ENCODE results near the gene SND1. TPM values are rescaled to one million over a fixed set of nuclear protein-coding genes. Genes with fewer than 3 reads are reported as not detected.

Gene SND1
- total RNA-seq, 2 donors from 2014 or later, result 108 to 123 TPM

GRCh38 chr7:128045158-128045557 lies 393.2 kb downstream of the SND1 start:
- ATAC-seq (no peak), DNase-seq (no peak)
- intact Hi-C loops (cut with DNase I, micrococcal nuclease), result no loop called here

GRCh38 chr7:128045766-128046165 lies 393.8 kb downstream of the SND1 start:
- DNase-seq, result no peak
- intact Hi-C loops (cut with DNase I, micrococcal nuclease), result no loop called here

GRCh38 chr7:128052404-128052803 lies 400.4 kb downstream of the SND1 start:
- ATAC-seq (no peak), DNase-seq (no peak)
- intact Hi-C loops (cut with DNase I, micrococcal nuclease), result no loop called here

More at GRCh38 chr7:128045766-128046165, 393.8 kb downstream of the SND1 start:
- ATAC-seq, result no peak

- DNase-seq (no peak), ATAC-seq (peak; percentile 64)
- intact Hi-C loops (cut with DNase I, micrococcal nuclease), result no loop called here
These were observed 401.0 kb downstream of the SND1 start for GRCh38 chr7:128053023-128053422.

- ATAC-seq, result no peak
- intact Hi-C loops (cut with DNase I, micrococcal nuclease), result no loop called here
- no peak for DNase-seq
These were observed 402.0 kb downstream of the SND1 start for GRCh38 chr7:128053991-128054390.

GRCh38 chr7:128054511-128054910 lies 402.5 kb downstream of the SND1 start:
- intact Hi-C loops (cut with DNase I, micrococcal nuclease), result no loop called here
- ATAC-seq (no peak), DNase-seq (no peak)

GRCh38 chr7:128055637-128056036 lies 403.6 kb downstream of the SND1 start:
- DNase-seq, result no peak
- ATAC-seq, result no peak
- intact Hi-C loops (cut with DNase I, micrococcal nuclease), result no loop called here

GRCh38 chr7:128056901-128057300 lies 404.9 kb downstream of the SND1 start:
- intact Hi-C loops (cut with DNase I, micrococcal nuclease), result no loop called here
- no peak for DNase-seq
- no peak for ATAC-seq

GRCh38 chr7:128057909-128058308 lies 405.9 kb downstream of the SND1 start:
- no peak for ATAC-seq
- no peak for DNase-seq
- intact Hi-C loops (cut with DNase I, micrococcal nuclease), result no loop called here

- intact Hi-C loops (cut with DNase I, micrococcal nuclease), result no loop called here
- ATAC-seq, result no peak
- DNase-seq, result no peak
These were observed 407.4 kb downstream of the SND1 start for GRCh38 chr7:128059143-128059988.

GRCh38 chr7:128060018-128060417 lies 408.0 kb downstream of the SND1 start:
- no peak for ATAC-seq
- intact Hi-C loops (cut with DNase I, micrococcal nuclease), result no loop called here
- DNase-seq, result no peak

- ATAC-seq (no peak), DNase-seq (no peak)
- intact Hi-C loops (cut with DNase I, micrococcal nuclease), result no loop called here
These were observed 411.1 kb downstream of the SND1 start for GRCh38 chr7:128063088-128063487.

- ATAC-seq (peak; percentile 97), DNase-seq (peak in 1 of 2 donors; percentile 39)
- intact Hi-C loops (cut with DNase I, micrococcal nuclease), result no loop called here
These were observed 413.9 kb downstream of the SND1 start for GRCh38 chr7:128065872-128066271.

- intact Hi-C loops (cut with DNase I, micrococcal nuclease), result no loop called here
- no peak for DNase-seq
- ATAC-seq, result no peak
These were observed 414.4 kb downstream of the SND1 start for GRCh38 chr7:128066395-128066794.

GRCh38 chr7:128066858-128067257 lies 414.9 kb downstream of the SND1 start:
- DNase-seq (no peak), ATAC-seq (no peak)
- intact Hi-C loops (cut with DNase I, micrococcal nuclease), result no loop called here

GRCh38 chr7:128067983-128068382 lies 416.0 kb downstream of the SND1 start:
- DNase-seq (no peak), ATAC-seq (no peak)
- intact Hi-C loops (cut with DNase I, micrococcal nuclease), result no loop called here

- ATAC-seq (no peak), DNase-seq (no peak)
- intact Hi-C loops (cut with DNase I, micrococcal nuclease), result no loop called here
These were observed 416.8 kb downstream of the SND1 start for GRCh38 chr7:128068785-128069184.

- intact Hi-C loops (cut with DNase I, micrococcal nuclease), result no loop called here
- DNase-seq, result no peak
- no peak for ATAC-seq
These were observed 417.7 kb downstream of the SND1 start for GRCh38 chr7:128069373-128070364.

GRCh38 chr7:128071376-128071775 lies 419.4 kb downstream of the SND1 start:
- DNase-seq (no peak), ATAC-seq (no peak)
- intact Hi-C loops (cut with DNase I, micrococcal nuclease), result no loop called here

GRCh38 chr7:128071801-128072200 lies 419.8 kb downstream of the SND1 start:
- intact Hi-C loops (cut with DNase I, micrococcal nuclease), result no loop called here
- no peak for ATAC-seq
- DNase-seq, result no peak
